ENCODE data around the gene THBD. TPM values are rescaled to one million over a fixed set of nuclear protein-coding genes. Genes with fewer than 3 reads are reported as not detected.

THBD gene
- total RNA-seq, 2 donors from 2014 or later = 2.3 to 6.3 TPM

- H3K4me1 ChIP-seq = no peaks in the 10 kb centered on the region
- H3K27ac ChIP-seq = no peak overlapping the region
- intact Hi-C loops (cut with DNase I) = no loop called here
- no peak overlapping the region for H3K4me3 ChIP-seq
- H3K9me3 ChIP-seq = no peaks in the 10 kb centered on the region
- no peak for DNase-seq
- no peaks in the 10 kb centered on the region for H3K27me3 ChIP-seq
- no peak overlapping the region for H3K9ac ChIP-seq (ENCODE audit: low read depth in 2 of 2, low read length in 2 of 2)
- no peak for TF ChIP-seq CTCF (IDR thresholded peaks at IDR 0.05)
- H3K36me3 ChIP-seq = no peaks in the 10 kb centered on the region
Measured at GRCh38 chr20:23066772-23067171, 17.3 kb upstream of the THBD start.

GRCh38 chr20:23065266-23066201 lies 16.1 kb upstream of the THBD start:
- intact Hi-C loops (cut with DNase I) = no loop called here
- DNase-seq = no peak
- no peak for TF ChIP-seq CTCF (IDR thresholded peaks at IDR 0.05)

GRCh38 chr20:23063581-23063980 lies 14.1 kb upstream of the THBD start:
- intact Hi-C loops (cut with DNase I) = no loop called here
- no peaks in the 10 kb centered on the region for H3K36me3 ChIP-seq
- no peak overlapping the region for H3K27ac ChIP-seq
- H3K4me3 ChIP-seq = no peak overlapping the region
- no peak overlapping the region for H3K9ac ChIP-seq (ENCODE audit: low read depth in 2 of 2, low read length in 2 of 2)
- TF ChIP-seq CTCF (IDR thresholded peaks at IDR 0.05) = no peak
- H3K9me3 ChIP-seq = no peaks in the 10 kb centered on the region
- no peak for DNase-seq
- no peaks in the 10 kb centered on the region for H3K27me3 ChIP-seq
- H3K4me1 ChIP-seq = no peaks in the 10 kb centered on the region

More at GRCh38 chr20:23065266-23066201, 16.1 kb upstream of the THBD start:
- no peaks in the 10 kb centered on the region for H3K36me3 ChIP-seq
- no peaks in the 10 kb centered on the region for H3K9me3 ChIP-seq
- no peaks in the 10 kb centered on the region for H3K4me1 ChIP-seq
- H3K27me3 ChIP-seq = no peaks in the 10 kb centered on the region
- H3K27ac ChIP-seq = no peak overlapping the region
- H3K9ac ChIP-seq (ENCODE audit: low read depth in 2 of 2, low read length in 2 of 2) = no peak overlapping the region
- no peak overlapping the region for H3K4me3 ChIP-seq

GRCh38 chr20:23063168-23063567 lies 13.7 kb upstream of the THBD start:
- Histone ChIP-seq H3K4me1 (no peaks in the 10 kb centered on the region), H3K27ac (no peak overlapping the region), H3K36me3 (no peaks in the 10 kb centered on the region), H3K9me3 (no peaks in the 10 kb centered on the region), H3K4me3 (no peak overlapping the region), H3K27me3 (no peaks in the 10 kb centered on the region), H3K9ac (ENCODE audit: low read depth in 2 of 2, low read length in 2 of 2) (no peak overlapping the region)
- intact Hi-C loops (cut with DNase I) = no loop called here
- TF ChIP-seq CTCF (IDR thresholded peaks at IDR 0.05) = no peak
- DNase-seq = no peak

GRCh38 chr20:23062632-23063031 lies 13.2 kb upstream of the THBD start:
- DNase-seq = no peak
- no peaks in the 10 kb centered on the region for H3K9me3 ChIP-seq
- intact Hi-C loops (cut with DNase I) = no loop called here
- no peaks in the 10 kb centered on the region for H3K27me3 ChIP-seq
- H3K9ac ChIP-seq (ENCODE audit: low read depth in 2 of 2, low read length in 2 of 2) = no peak overlapping the region
- H3K4me1 ChIP-seq = no peaks in the 10 kb centered on the region
- no peak for TF ChIP-seq CTCF (IDR thresholded peaks at IDR 0.05)
- H3K4me3 ChIP-seq = no peak overlapping the region
- H3K36me3 ChIP-seq = no peaks in the 10 kb centered on the region
- H3K27ac ChIP-seq = no peak overlapping the region

Data from colonic mucosa (tissue), 4 donors.